ENCODE results near the gene BIN1.

- TF ChIP-seq POLR2A (IDR thresholded peaks at IDR 0.05) (no peak), CTCF (IDR thresholded peaks at IDR 0.05) (no peak), POLR2AphosphoS5 (IDR thresholded peaks at IDR 0.05) (no peak), EP300 (IDR thresholded peaks at IDR 0.05; ENCODE audit: low read depth) (no peak)
These were observed 28.2 kb downstream of the BIN1 start for GRCh38 chr2:127078666-127079270.

Data from transverse colon (tissue), 4 donors.